ENCODE data around the gene LIPT1. TPM values are rescaled to one million over a fixed set of nuclear protein-coding genes. Genes with fewer than 3 reads are reported as not detected.

LIPT1 gene
- total and polyA plus RNA-seq, 4 donors: 5.3 to 11.0 (median 8.3) TPM

GRCh38 chr2:99153921-99154604 lies 704 bp upstream of the LIPT1 start:
- 41 to 42% methylated on average over 12 of the region's 12 CpGs for WGBS, 2 donors
- Histone ChIP-seq H3K9me3 (ENCODE audit: control insufficient read depth in 4 of 4, insufficient read depth in 3 of 4, low read length in 3 of 4) (no peaks in the 10 kb centered on the region), H3K27me3 (ENCODE audit: control insufficient read depth in 3 of 3, insufficient read depth in 3 of 3, low read length in 2 of 3) (no peaks in the 10 kb centered on the region), H3K36me3 (ENCODE audit: control insufficient read depth in 4 of 4, insufficient read depth in 4 of 4, low read length in 4 of 4) (peaks cover 2 to 16% (median 6%) of the 10 kb centered on the region in 4 donors), H3K4me3 (peak overlapping the region; percentile 84), H3K4me1 (ENCODE audit: control insufficient read depth in 5 of 5, insufficient read depth in 5 of 5, low read length in 5 of 5) (peaks cover 4 to 18% (median 5%) of the 10 kb centered on the region in 5 donors), H3K27ac (ENCODE audit: low read depth in 1 of 2, low read length in 1 of 2) (peak overlapping the region; percentile 93 to 98), H3K9ac (ENCODE audit: insufficient read depth in 1 of 2, low read length in 2 of 2) (peak overlapping the region; percentile 57 to 58)
- peak in 1 of 3 donors; percentile 4 for DNase-seq
- TF ChIP-seq CTCF (IDR thresholded peaks at IDR 0.05; ENCODE audit: control extremely low read depth, extremely low read depth): no peak
- ATAC-seq (ENCODE audit: insufficient read depth, low FRiP score): no peak

- ATAC-seq (ENCODE audit: insufficient read depth, low FRiP score) (no peak), DNase-seq (no peak)
- Histone ChIP-seq H3K27ac (ENCODE audit: low read depth in 1 of 2, low read length in 1 of 2) (no peak overlapping the region), H3K4me1 (ENCODE audit: control insufficient read depth in 5 of 5, insufficient read depth in 5 of 5, low read length in 5 of 5) (peaks cover 4 to 18% (median 5%) of the 10 kb centered on the region in 5 donors), H3K9ac (ENCODE audit: insufficient read depth in 1 of 2, low read length in 2 of 2) (no peak overlapping the region), H3K9me3 (ENCODE audit: control insufficient read depth in 4 of 4, insufficient read depth in 3 of 4, low read length in 3 of 4) (no peaks in the 10 kb centered on the region), H3K4me3 (no peak overlapping the region), H3K27me3 (ENCODE audit: control insufficient read depth in 3 of 3, insufficient read depth in 3 of 3, low read length in 2 of 3) (no peaks in the 10 kb centered on the region), H3K36me3 (ENCODE audit: control insufficient read depth in 4 of 4, insufficient read depth in 4 of 4, low read length in 4 of 4) (peaks cover 5 to 19% (median 8%) of the 10 kb centered on the region in 4 donors)
- 42 to 70% methylated on average over 1 of the region's 1 CpG for WGBS, 2 donors
- no peak for TF ChIP-seq CTCF (IDR thresholded peaks at IDR 0.05; ENCODE audit: control extremely low read depth, extremely low read depth)
Measured at GRCh38 chr2:99156891-99157290, 2.1 kb downstream of the LIPT1 start.

- Histone ChIP-seq H3K27me3 (ENCODE audit: control insufficient read depth in 3 of 3, insufficient read depth in 3 of 3, low read length in 2 of 3) (no peaks in the 10 kb centered on the region), H3K36me3 (ENCODE audit: control insufficient read depth in 4 of 4, insufficient read depth in 4 of 4, low read length in 4 of 4) (peaks cover 5 to 19% (median 11%) of the 10 kb centered on the region in 4 donors), H3K4me3 (no peak overlapping the region), H3K27ac (ENCODE audit: low read depth in 1 of 2, low read length in 1 of 2) (no peak overlapping the region), H3K9me3 (ENCODE audit: control insufficient read depth in 4 of 4, insufficient read depth in 3 of 4, low read length in 3 of 4) (no peaks in the 10 kb centered on the region), H3K4me1 (ENCODE audit: control insufficient read depth in 5 of 5, insufficient read depth in 5 of 5, low read length in 5 of 5) (peaks cover 4 to 16% (median 5%) of the 10 kb centered on the region in 5 donors), H3K9ac (ENCODE audit: insufficient read depth in 1 of 2, low read length in 2 of 2) (no peak overlapping the region)
- DNase-seq (no peak), ATAC-seq (ENCODE audit: insufficient read depth, low FRiP score) (no peak)
- TF ChIP-seq CTCF (IDR thresholded peaks at IDR 0.05; ENCODE audit: control extremely low read depth, extremely low read depth): no peak
- WGBS, 2 donors: 95% methylated on average over 5 of the region's 5 CpGs
Measured at GRCh38 chr2:99158599-99158998, 3.8 kb downstream of the LIPT1 start.
